ENCODE data around the gene RTEL1. TPM values are rescaled to one million over a fixed set of nuclear protein-coding genes. Genes with fewer than 3 reads are reported as not detected.
"Not testable (repeated sequence)": the region's sequence is repeated elsewhere in the genome, so short reads cannot be mapped to it uniquely, and the experiment has no call there.

RTEL1 gene
- total RNA-seq, 4 donors from 2014 or later: 28.2 to 62.4 (median 46.7) TPM

DNA sequence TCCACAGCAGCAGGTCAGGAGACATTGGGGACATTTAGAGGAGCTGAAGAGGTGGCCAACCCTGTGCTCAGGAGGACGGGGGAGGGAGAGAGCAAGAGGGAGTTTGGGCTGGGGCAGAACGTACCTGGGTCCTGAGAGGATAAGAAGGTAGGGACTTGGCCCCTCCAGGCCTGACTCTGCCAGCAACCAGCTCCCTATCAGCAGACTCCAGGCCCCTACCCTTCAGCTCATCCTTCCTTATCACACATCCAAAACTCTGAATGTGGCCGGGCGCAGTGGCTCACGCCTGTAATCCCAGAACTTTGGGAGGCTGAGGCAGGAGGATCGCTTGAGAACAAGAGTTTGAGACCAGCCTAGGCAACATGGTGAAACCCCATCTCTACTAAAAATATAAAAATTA lies 9.9 kb upstream of the RTEL1 start:
- Histone ChIP-seq H3K4me1 (peaks cover 0 to 16% (median 13%) of the 10 kb centered on the region in 4 donors), H3K9me3 (no peaks in the 10 kb centered on the region), H3K4me3 (no peak overlapping the region), H3K36me3 (peaks cover 0 to 9% (median 0%) of the 10 kb centered on the region in 3 donors), H3K27ac (no peak overlapping the region), H3K27me3 (no peaks in the 10 kb centered on the region)
- TF ChIP-seq POLR2A (IDR thresholded peaks at IDR 0.05): no peak
- no peak for TF ChIP-seq CTCF (IDR thresholded peaks at IDR 0.05)
- TF ChIP-seq EP300 (IDR thresholded peaks at IDR 0.05): no peak
- DNase-seq (ENCODE audit: low spot score in 2 of 2): no peak
- 90 to 93% methylated on average over 6 of the region's 6 CpGs for WGBS, 2 donors

DNA sequence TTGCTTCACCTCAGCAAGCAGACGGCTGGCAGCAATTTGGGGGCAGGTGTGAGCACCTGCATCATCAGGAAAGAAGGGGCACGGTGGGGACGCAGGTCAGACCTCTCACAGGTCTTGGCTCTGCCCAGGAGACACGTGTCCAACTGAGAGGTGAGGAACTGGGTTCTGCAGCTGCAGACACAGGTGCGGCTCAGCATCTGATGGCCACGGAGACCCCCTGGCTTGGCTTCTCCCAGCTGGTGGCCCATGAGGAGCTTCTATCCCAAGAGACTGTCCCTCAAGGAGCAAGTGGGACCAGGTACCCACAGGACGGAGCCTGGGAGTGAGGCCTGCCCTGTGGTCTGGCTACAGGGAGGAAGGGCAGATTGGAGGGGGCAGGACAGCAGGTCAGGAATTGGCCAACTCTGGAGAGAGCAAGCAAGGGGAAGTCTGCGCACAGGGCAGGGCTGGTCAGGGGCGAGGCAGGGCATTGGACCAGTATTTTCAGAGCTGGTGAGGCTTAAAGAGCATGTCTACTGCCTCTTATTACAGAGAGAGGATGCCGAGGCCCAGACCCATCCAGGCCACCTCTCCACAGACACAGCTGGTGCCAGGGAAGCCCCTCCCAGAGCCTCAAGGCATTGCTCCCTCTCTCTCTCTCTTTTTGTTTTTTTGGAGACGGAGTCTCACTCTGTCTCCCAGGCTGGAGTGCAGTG lies 9.1 kb upstream of the RTEL1 start:
- no peak overlapping the region for H3K4me3 ChIP-seq
- H3K9me3 ChIP-seq: no peaks in the 10 kb centered on the region
- H3K36me3 ChIP-seq: peaks cover 0 to 2% (median 0%) of the 10 kb centered on the region in 3 donors
- WGBS, 2 donors: 74 to 86% methylated on average over 11 of the region's 11 CpGs
- no peak overlapping the region for H3K27ac ChIP-seq
- peaks cover 0 to 23% (median 16%) of the 10 kb centered on the region in 4 donors for H3K4me1 ChIP-seq
- no peaks in the 10 kb centered on the region for H3K27me3 ChIP-seq
- TF ChIP-seq EP300 (IDR thresholded peaks at IDR 0.05): no peak
- TF ChIP-seq CTCF (IDR thresholded peaks at IDR 0.05): no peak
- TF ChIP-seq POLR2A (IDR thresholded peaks at IDR 0.05): no peak
- DNase-seq (ENCODE audit: low spot score in 2 of 2): no peak

DNA sequence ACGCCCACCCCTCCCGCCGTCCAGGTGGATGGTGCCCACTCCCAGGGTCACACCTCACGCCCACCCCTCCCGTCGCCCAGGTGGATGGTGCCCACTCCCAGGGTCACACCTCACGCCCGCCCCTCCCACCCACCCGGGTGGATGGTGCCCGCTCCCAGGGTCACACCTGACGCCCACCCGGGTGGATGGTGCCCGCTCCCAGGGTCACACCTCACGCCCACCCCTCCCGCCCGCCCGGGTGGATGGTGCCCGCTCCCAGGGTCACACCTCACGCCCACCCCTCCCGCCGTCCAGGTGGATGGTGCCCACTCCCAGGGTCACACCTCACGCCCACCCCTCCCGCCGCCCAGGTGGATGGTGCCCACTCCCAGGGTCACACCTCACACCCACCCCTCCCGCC lies 7.6 kb upstream of the RTEL1 start:
- H3K27ac ChIP-seq; H3K36me3 ChIP-seq; H3K4me3 ChIP-seq; H3K27me3 ChIP-seq; DNase-seq (ENCODE audit: low spot score in 2 of 2); H3K9me3 ChIP-seq: not testable (repeated sequence)
- H3K4me1 ChIP-seq: peaks cover 0 to 31% (median 16%) of the 10 kb centered on the region in 4 donors
- WGBS, 2 donors: 87 to 100% methylated on average over 2 to 3 of the region's 25 CpGs

GRCh38 chr20:63651942-63652191 lies 6.2 kb upstream of the RTEL1 start:
- no peaks in the 10 kb centered on the region for H3K9me3 ChIP-seq
- H3K4me1 ChIP-seq: peaks cover 0 to 32% (median 16%) of the 10 kb centered on the region in 4 donors
- H3K36me3 ChIP-seq: no peaks in the 10 kb centered on the region
- TF ChIP-seq POLR2A (IDR thresholded peaks at IDR 0.05): no peak
- no peak for TF ChIP-seq EP300 (IDR thresholded peaks at IDR 0.05)
- no peak for TF ChIP-seq CTCF (IDR thresholded peaks at IDR 0.05)
- DNase-seq (ENCODE audit: low spot score in 2 of 2): no peak
- H3K27me3 ChIP-seq: no peaks in the 10 kb centered on the region
- peak overlapping the region in 1 of 4 donors; percentile 66 for H3K27ac ChIP-seq
- 16% methylated on average over 11 of the region's 11 CpGs; no CpG with 5 or more reads in 1 of the 2 donors for WGBS, 2 donors
- peak overlapping the region; percentile 38 to 73 (median 62) for H3K4me3 ChIP-seq

DNA sequence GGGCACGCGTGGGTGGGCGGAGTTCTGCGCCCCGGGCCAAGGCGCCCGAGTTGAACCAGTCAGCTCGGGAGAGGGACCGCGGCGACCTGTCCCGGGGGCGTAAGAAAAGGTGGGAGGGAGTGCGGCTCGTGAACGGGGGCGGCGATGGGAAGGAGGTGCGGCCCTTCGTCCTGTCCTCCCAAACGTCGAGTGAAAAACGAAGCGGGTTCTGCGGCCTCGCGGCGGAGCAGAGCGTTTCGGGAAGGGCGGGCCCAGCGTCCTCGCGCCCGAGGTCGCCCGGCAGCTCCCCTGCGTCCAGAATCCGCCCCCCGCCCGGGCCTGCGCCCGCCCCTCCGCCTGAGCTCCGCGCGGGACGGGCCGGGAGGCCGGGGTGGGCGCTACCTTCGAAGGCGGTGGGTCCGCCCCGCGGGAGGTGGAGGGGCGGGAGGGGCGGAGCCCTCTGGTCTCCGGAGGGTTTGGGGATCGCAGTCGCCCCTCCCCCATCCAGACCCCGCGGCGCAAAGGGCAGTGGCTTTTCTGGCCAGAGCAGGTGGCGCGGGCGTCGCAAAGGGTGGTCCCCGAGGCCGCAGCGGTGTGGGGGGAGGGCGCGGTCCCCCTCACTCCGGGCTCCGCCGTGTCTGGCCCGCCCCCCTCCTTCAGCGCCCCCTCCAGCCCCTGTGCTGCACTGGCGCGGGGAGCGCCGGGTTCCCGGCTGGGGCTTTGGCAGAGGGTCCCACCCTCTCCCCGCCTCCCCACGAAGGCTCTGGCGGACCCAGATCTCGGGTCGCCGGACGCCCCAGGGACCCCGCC lies 5.7 kb upstream of the RTEL1 start:
- Histone ChIP-seq H3K4me3 (peak overlapping the region; percentile 38 to 73 (median 62)), H3K27me3 (no peaks in the 10 kb centered on the region), H3K4me1 (peaks cover 0 to 37% (median 19%) of the 10 kb centered on the region in 4 donors), H3K9me3 (no peaks in the 10 kb centered on the region), H3K36me3 (no peaks in the 10 kb centered on the region), H3K27ac (peak overlapping the region in 1 of 4 donors; percentile 66)
- WGBS, 2 donors: 2% methylated on average over 25 to 44 of the region's 91 CpGs
- TF ChIP-seq POLR2A (IDR thresholded peaks at IDR 0.05) (no peak), EP300 (IDR thresholded peaks at IDR 0.05) (no peak), CTCF (IDR thresholded peaks at IDR 0.05) (no peak)
- DNase-seq (ENCODE audit: low spot score in 2 of 2): no peak

All from tibial nerve (tissue), 4 donors.